VCaP (cell line): Measurements from ENCODE around the gene TRIM8.

Experiments
- H3K27ac ChIP-seq: fragments of 450-650 bp; 2 replicates; pipeline ENCODE4 v1.5.1; 2017
- TF ChIP-seq, protein P1 (sequence below): fragments of 450-650 bp; conservative IDR thresholded peaks from 2 replicates; pipeline ENCODE4 v1.5.1; 2017; ENCODE audit warnings: mild to moderate bottlenecking, moderate library complexity

TRIM8 gene

DNA sequence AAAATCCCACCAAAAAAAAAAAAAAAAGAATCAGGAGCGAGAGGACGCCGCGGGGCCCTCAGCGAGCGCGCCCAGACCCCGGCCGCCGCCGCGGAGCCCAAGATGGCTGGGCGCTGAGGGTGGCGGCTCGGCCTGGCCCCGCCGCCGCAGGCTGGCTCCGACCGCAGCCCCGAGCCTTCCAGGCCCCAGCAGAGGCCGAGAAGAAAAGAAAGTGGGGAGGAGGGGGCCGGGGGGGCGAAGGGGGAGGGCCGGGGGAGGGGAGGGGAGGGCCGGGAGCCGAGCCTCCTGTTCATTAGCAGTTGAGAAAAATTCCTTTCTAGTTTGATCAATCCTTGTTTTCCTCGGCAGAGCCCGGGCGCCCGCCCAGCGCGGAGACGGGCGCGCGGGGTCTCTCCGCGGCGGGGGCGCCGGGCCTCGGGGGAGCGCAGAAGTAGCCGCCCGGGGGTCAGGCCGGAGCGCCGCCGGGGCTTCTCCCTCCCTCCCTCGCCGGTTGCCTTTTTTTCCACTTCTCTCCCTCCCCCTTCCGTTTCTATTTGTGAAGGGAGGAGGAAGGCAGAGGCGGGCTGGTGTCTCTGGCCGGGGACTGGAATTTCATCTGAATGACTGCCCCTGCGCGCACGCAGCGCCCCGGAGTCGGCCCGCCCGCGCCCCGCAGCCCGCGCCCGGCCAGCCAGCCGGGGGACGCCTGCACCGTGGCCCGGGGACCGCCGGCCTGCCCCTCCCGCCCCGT is 778 bp upstream of the TRIM8 start:
- peak overlapping the region; percentile 97 for H3K27ac ChIP-seq
- TF ChIP-seq, protein P1, sequence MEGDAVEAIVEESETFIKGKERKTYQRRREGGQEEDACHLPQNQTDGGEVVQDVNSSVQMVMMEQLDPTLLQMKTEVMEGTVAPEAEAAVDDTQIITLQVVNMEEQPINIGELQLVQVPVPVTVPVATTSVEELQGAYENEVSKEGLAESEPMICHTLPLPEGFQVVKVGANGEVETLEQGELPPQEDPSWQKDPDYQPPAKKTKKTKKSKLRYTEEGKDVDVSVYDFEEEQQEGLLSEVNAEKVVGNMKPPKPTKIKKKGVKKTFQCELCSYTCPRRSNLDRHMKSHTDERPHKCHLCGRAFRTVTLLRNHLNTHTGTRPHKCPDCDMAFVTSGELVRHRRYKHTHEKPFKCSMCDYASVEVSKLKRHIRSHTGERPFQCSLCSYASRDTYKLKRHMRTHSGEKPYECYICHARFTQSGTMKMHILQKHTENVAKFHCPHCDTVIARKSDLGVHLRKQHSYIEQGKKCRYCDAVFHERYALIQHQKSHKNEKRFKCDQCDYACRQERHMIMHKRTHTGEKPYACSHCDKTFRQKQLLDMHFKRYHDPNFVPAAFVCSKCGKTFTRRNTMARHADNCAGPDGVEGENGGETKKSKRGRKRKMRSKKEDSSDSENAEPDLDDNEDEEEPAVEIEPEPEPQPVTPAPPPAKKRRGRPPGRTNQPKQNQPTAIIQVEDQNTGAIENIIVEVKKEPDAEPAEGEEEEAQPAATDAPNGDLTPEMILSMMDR, result no peak

DNA sequence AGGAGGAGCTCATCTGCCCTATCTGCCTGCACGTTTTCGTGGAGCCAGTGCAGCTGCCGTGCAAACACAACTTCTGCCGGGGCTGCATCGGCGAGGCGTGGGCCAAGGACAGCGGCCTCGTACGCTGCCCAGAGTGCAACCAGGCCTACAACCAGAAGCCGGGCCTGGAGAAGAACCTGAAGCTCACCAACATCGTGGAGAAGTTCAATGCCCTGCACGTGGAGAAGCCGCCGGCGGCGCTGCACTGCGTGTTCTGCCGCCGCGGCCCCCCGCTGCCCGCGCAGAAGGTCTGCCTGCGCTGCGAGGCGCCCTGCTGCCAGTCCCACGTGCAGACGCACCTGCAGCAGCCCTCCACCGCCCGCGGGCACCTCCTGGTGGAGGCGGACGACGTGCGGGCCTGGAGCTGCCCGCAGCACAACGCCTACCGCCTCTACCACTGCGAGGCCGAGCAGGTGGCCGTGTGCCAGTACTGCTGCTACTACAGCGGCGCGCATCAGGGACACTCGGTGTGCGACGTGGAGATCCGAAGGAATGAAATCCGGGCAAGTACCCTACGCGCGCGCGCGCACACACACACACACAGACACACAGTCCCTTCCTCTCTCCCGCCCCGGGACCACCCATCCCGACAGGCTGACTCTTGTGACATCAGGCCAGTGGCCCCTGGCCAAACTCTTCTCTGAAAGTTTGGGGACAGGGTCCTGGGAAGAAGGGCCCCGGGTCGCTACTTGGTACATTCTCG is 538 bp downstream of the TRIM8 start:
- H3K27ac ChIP-seq, result peak overlapping the region; percentile 97

DNA sequence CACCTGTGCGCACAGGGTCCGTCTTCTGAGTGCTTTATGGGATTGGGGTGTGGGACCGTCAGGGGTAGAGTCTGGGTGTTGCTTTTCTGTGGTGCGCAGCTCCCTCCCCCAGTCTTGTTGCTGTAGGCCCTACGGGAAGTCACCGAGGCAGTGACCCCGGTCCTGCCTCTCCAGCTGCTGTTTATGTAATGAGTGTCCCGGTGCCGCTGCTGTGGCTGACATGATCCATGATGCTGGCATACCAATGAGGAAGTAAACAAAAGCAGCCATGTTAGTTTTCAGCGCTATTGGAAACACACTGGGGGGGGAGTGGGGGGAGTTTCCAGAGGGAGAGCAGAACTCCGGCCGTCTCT is 1.1 kb downstream of the TRIM8 start:
- peak overlapping the region; percentile 97 for H3K27ac ChIP-seq
- TF ChIP-seq, protein P1, result no peak

More for the DNA sequence above, 538 bp downstream of the TRIM8 start:
- TF ChIP-seq, protein P1, result peak; percentile 87

DNA sequence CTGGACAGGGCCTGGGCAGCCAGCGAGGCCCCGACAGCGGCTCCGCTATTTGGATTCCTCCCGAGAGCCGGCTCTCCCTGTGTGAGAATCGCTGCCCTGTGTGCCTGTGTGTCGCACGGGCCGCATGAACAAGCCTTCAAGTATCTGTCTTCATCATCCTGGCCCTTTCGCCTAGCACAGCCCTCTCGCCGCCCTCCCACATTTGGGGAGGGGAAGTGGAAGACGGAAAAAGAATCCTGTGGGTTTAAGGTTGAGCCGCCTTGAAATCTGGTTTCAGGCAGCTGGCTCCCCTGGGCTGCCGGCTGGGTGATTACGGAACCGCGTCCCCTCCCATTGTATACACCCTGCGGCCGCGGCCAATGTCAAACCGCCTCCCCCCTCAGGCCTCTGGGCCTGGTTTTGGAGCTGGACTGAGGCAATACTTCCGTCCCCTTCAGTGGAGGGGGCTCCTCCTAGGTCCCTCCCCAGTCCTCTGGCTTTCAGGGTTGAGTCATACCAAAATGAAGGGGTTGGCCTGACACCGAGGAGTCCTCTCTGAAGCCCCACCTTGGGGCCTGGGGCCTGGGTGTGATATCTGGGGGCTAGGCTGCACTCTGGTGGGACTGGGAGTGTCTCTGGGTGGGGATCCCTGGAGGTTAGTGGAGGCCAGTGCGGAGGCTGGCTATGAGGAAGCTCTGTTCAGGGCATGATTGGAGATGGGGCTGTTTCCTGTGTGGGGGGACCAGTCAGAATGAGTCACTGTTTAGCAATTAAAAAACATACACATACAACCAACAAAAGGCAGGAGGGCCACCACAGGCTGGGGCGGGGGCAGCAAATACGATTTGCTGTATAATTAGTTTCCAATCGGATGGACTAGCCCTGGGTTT is 1.7 kb downstream of the TRIM8 start:
- H3K27ac ChIP-seq, result peak overlapping the region; percentile 97
- TF ChIP-seq, protein P1, result no peak

DNA sequence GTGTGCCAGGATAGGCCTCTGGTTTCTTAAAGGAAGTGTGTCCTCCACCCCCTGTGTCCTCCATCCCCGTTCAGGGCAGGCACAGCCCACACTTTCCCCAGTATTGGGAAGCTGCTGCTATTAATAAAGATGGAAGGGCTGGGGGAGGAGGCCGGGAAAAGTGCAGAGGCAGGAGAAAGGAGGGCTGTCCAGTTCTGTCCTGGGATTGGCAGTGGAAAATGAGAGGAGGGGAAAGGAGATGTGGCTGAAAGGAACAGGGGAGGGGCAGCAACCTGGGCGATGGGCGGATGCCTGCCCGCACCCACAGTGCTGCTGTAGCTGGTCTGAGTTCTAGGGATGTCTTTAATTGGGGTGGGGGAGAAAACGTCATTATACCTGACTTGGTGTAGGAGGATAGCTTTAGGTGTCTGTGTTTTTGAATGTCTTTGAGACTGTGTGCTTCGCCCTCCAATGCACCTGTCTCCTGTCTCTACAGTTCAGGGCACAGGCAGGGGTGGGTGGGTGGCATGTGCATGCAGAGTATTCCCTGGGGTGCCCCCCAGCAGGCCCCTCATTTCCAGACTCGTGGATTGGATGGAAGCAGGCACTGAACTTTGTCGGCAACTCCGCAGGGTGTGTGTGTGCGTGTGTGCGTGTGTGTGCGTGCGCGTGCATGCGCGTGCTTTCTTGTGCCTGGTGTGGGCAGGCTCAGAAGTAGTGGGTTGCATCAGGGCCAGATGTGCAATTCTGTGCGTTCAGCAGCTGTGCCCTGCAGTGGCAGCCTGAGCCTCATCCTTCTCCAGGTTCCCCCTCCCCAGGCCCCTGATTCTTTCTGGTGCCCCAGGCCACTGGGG is 2.5 kb downstream of the TRIM8 start:
- TF ChIP-seq, protein P1, result no peak
- peak overlapping the region; percentile 97 for H3K27ac ChIP-seq

DNA sequence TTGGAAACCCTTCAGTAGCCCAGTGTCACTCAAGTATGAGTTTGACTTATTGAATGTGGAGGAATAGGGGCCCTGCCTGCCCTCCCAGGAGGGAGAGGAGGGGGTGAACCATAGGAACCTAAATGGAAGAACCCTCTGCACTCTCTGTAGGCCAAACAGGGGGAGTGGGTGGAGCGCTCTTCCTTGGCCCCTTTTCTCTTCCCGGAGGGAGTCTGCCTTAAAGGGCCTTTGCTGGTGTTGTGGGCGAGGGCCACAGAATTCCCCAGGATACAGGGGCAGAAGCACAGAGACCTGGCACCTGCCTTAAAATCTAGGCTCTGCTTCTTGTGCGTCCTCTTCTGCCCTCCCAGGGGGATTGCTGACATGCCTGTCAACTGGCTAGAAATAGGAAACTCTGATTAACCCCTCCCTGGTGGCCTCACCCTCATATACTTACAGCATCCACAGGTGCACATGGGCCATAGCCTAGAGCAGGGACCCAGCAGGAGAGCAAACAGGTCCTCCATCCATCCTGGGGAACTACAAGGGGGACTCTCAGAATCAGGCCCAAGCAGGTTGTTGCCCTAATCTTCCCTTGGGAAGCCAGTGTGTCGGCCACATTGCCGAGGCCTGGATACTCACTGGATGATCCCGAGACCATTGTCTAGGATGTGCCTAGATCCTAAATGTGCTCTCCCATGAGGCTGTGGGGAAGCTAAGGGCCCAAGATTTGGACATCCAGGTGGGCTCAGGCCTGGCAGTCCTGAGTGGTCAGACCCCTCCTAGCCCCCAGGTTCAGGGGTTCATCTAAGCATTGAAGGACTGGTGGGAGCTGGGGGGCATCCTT is 3.4 kb downstream of the TRIM8 start:
- H3K27ac ChIP-seq, result peak overlapping the region; percentile 97; the same call in 1 of the 2 replicates
- TF ChIP-seq, protein P1, result no peak
